ENCODE results near the gene ZSWIM5.
"Not testable (repeated sequence)": the region's sequence is repeated elsewhere in the genome, so short reads cannot be mapped to it uniquely, and the experiment has no call there.

Gene ZSWIM5

DNA sequence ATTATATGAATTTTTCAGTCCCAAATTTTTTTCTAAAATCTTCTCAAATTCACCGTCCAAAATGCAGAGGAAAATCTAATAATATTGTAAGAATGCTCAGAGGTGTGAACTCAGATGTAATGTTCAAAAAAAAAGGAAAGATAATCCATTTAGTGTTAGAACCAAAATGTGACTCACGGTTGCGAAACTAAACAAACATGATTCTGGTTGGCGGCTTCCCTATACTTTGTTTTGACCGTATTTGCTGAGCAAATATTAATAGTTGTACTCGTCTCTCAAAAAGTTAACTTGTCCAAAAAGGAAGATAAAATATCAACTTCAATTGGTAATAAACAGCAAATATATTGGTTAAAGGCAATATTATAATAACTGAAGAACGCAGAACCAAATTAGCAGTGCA lies 34.4 kb downstream of the ZSWIM5 start:
- DNase-seq (ENCODE audit: low read depth) = no peak

DNA sequence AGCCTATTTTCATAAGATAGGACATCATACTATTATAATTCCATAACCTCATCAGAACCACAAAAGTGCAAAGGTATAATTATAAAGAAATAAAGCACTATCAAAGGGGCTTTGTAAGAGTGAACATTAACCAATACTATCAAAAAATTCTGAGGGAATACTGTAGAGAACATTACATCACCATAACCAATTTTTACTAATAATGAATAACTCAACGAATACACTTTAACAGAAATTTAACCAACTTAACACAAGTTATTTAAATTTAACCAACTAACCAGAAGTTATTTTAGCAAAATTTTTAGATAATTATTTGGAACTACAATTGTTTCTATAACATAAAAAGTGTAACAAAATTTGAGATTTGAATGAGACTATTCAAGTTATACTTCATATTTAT lies 34.8 kb downstream of the ZSWIM5 start:
- TF ChIP-seq, protein P1, sequence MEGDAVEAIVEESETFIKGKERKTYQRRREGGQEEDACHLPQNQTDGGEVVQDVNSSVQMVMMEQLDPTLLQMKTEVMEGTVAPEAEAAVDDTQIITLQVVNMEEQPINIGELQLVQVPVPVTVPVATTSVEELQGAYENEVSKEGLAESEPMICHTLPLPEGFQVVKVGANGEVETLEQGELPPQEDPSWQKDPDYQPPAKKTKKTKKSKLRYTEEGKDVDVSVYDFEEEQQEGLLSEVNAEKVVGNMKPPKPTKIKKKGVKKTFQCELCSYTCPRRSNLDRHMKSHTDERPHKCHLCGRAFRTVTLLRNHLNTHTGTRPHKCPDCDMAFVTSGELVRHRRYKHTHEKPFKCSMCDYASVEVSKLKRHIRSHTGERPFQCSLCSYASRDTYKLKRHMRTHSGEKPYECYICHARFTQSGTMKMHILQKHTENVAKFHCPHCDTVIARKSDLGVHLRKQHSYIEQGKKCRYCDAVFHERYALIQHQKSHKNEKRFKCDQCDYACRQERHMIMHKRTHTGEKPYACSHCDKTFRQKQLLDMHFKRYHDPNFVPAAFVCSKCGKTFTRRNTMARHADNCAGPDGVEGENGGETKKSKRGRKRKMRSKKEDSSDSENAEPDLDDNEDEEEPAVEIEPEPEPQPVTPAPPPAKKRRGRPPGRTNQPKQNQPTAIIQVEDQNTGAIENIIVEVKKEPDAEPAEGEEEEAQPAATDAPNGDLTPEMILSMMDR (conservative IDR thresholded peaks at IDR 0.05; ENCODE audit: low read depth, low read length) = no peak
- H3K4me3 ChIP-seq (ENCODE audit: low read length) = no peak overlapping the region
- DNase-seq (ENCODE audit: low read depth) = no peak

More for the DNA sequence above, 34.4 kb downstream of the ZSWIM5 start:
- TF ChIP-seq, protein P1 (conservative IDR thresholded peaks at IDR 0.05; ENCODE audit: low read depth, low read length) = no peak
- no peak overlapping the region for H3K4me3 ChIP-seq (ENCODE audit: low read length)

DNA sequence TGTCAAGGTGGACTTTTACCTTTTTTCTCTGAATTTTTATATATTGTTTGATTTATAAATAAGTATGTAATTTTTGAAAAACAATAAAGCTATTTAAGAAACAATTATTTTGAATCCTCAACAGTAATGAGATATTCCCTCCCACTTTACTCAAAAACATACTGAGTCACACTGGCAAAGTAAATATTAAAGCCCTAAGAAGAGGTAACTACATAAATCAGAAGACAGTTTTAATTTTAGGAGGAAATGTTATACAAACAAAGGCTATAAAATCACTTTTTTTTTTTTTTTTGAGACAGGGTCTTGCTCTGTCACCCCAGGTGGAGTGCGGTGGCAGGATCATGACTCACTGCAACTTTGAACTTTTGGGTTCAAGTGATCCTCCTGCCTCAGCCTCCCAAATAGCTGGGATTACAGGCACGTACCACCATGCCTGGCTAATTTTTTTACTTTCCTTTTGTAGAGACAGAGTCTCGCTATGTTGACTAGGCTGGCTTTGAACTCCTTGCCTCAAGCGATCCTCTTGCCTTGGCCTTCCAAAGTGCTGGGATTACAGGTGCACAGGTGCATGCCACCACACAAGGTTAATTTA lies 36.2 kb downstream of the ZSWIM5 start:
- TF ChIP-seq, protein P1 (conservative IDR thresholded peaks at IDR 0.05; ENCODE audit: low read depth, low read length) = no peak
- H3K4me3 ChIP-seq (ENCODE audit: low read length) = no peak overlapping the region
- no peak for DNase-seq (ENCODE audit: low read depth)

DNA sequence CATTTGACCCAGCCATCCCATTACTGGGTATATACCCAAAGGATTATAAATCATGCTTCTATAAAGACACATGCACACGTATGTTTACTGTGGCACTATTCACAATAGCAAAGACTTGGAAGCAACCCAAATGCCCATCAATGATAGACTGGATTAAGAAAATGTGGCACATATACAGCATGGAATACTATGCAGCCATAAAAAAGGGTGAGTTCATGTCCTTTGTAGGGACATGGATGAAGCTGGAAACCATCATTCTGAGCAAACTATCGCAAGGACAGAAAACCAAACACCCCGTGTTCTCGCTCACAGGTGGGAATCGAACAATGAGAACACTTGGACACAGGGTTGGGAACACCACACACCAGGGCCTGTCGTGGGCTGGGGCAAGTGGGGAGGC lies 38.5 kb downstream of the ZSWIM5 start:
- not testable (repeated sequence) for DNase-seq (ENCODE audit: low read depth)

DNA sequence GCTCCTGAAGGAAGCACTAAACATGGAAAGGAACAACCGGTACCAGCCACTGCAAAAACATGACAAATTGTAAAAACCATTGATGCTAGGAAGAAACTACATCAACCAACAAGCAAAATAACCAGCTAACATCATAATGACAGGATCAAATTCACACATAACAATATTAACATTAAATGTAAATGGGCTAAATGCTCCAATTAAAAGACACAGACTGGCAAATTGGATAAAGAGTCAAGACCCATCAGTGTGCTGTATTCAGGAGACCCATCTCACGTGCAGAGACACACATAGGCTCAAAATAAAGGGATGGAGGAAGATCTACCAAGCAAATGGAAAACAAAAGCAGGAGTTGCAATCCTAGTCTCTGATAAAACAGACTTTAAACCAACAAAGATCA lies 42.1 kb downstream of the ZSWIM5 start:
- not testable (repeated sequence) for DNase-seq (ENCODE audit: low read depth); H3K4me3 ChIP-seq (ENCODE audit: low read length)

More for the DNA sequence above, 38.5 kb downstream of the ZSWIM5 start:
- H3K4me3 ChIP-seq (ENCODE audit: low read length) = not testable (repeated sequence)

DNA sequence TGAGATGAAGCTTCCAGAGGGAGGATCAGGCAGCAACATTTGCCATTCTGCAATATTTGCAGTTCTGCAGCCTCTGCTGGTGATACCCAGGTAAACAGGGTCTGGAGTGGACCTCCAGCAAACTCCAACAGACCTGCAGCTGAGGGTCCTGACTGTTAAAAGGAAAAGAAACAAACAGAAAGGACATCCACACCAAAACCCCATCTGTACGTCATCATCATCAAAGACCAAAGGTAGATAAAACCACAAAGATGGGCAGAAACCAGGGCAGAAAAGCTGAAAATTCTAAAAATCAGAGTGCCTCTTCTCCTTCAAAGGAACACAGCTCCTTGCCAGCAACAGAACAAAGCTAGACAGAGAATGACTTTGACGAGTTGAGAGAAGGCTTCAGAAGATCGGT lies 43.3 kb downstream of the ZSWIM5 start:
- DNase-seq (ENCODE audit: low read depth); H3K4me3 ChIP-seq (ENCODE audit: low read length): not testable (repeated sequence)

DNA sequence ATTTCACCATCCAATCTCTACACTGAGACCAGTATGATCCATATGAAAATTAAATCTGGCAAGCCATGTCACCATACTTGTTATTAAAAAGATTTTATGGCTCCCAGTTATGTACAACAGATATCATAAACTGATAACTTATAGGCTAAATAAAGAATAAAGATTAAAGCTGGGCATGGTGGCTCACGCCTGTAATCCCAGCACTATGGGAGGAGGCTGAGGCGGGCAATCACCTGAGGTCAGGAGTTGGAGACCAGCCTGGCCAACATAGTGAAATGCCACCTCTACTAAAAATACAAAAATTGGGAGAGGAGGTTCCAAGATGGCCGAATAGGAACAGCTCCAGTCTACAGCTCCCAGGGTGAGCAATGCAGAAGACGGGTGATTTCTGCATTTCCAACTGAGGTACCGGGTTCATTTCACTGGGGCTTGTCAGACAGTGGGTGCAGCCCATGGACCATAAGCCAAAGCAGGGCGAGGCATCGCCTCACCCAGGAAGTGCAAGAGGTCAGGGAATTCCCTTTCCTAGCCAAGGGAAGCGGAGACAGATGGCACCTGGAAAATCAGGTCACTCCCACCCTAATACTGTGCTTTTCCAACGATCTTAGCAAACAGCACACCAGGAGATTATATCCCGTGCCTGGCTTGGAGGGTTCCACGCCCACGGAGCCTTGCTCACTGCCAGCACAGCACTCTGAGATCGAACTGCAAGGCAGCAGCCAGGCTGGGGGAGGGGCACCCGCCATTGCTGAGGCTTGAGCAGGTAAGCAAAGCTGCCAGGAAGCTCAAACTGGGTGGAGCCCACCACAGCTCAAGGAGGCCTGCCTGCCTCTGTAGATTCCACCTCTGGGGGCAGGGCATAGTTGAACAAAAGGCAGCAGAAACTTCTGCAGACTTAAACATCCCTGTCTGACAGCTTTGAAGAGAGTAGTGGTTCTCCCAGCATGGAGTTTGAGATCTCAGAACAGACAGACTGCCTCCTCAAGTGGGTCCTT lies 44.1 kb downstream of the ZSWIM5 start:
- not testable (repeated sequence) for DNase-seq (ENCODE audit: low read depth); H3K4me3 ChIP-seq (ENCODE audit: low read length)

DNA sequence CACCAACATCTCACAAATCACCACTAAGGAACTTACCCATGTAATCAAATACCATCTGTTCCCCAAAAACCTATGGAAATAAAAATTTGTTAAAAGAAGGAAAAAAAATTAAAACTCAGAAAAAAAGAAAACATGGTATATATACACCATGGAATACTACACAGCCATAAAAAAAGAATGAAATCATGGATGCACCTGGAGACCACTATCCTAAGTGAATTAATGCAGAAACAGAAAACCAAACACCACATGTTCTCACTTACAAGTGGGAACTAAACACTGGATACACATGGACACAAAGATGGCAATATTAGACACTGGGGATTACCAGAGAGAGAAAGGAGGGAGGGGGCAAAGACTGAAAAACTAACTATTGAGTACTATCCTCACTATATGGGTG lies 50.4 kb downstream of the ZSWIM5 start:
- DNase-seq (ENCODE audit: low read depth) = no peak
- TF ChIP-seq, protein P1 (conservative IDR thresholded peaks at IDR 0.05; ENCODE audit: low read depth, low read length) = no peak

DNA sequence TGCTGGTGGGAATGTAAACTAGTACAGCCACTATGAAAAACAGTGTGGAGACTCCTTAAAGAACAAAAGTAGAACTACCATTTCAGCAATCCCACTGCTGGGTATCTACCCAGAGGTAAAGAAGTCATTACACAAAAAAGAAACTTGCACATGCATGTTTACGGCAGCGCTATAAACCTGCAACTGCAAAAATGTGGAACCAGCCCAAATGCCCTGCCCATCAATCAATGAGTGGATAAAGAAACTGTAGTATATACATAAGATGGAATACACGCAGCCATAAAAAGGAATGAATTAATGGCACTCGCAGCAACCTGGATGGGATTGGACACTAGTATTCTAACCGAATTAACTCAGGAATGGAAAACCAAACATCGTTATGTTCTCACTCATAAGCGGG lies 51.0 kb downstream of the ZSWIM5 start:
- TF ChIP-seq, protein P1 (conservative IDR thresholded peaks at IDR 0.05; ENCODE audit: low read depth, low read length) = no peak
- no peak overlapping the region for H3K4me3 ChIP-seq (ENCODE audit: low read length)
- no peak for DNase-seq (ENCODE audit: low read depth)

More for the DNA sequence above, 50.4 kb downstream of the ZSWIM5 start:
- H3K4me3 ChIP-seq (ENCODE audit: low read length) = no peak overlapping the region
